ENCODE measurements around the gene ATP6V0E2. TPM values are rescaled to one million over a fixed set of nuclear protein-coding genes. Genes with fewer than 3 reads are reported as not detected.

The ATP6V0E2 gene
- total and polyA plus RNA-seq, 9 donors, result 10.0 to 19.6 (median 12.5) TPM

DNA sequence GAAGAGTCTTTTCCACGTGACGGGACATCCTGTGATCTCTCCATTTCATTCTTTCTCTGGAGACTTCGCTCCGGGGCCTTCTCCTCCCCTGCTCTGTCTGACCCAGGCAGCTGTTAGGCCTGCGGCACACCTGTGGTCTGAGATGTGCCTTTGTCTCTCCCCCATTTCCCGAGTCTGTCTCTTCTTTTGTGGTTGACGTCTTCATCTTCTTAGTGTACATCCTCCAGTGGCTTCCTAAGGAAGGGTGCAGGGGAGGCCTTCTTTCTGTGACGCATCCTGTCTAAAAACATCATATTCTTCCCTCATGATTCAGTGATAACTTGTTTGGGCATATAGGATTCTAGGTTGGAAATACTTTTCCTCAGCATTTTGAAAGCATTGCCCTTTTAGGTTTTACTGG lies 17.2 kb upstream of the ATP6V0E2 start:
- DNase-seq, result no peak
- Histone ChIP-seq H3K36me3 (no peaks in the 10 kb centered on the region), H3K4me1 (ENCODE audit: insufficient read depth) (peaks cover 3% of the 10 kb centered on the region), H3K27ac (no peak overlapping the region), H3K4me3 (no peak overlapping the region), H3K27me3 (no peaks in the 10 kb centered on the region), H3K9me3 (no peaks in the 10 kb centered on the region)
- TF ChIP-seq POLR2A (IDR thresholded peaks at IDR 0.05) (no peak), EP300 (IDR thresholded peaks at IDR 0.05) (no peak)
- TF ChIP-seq, protein P1, sequence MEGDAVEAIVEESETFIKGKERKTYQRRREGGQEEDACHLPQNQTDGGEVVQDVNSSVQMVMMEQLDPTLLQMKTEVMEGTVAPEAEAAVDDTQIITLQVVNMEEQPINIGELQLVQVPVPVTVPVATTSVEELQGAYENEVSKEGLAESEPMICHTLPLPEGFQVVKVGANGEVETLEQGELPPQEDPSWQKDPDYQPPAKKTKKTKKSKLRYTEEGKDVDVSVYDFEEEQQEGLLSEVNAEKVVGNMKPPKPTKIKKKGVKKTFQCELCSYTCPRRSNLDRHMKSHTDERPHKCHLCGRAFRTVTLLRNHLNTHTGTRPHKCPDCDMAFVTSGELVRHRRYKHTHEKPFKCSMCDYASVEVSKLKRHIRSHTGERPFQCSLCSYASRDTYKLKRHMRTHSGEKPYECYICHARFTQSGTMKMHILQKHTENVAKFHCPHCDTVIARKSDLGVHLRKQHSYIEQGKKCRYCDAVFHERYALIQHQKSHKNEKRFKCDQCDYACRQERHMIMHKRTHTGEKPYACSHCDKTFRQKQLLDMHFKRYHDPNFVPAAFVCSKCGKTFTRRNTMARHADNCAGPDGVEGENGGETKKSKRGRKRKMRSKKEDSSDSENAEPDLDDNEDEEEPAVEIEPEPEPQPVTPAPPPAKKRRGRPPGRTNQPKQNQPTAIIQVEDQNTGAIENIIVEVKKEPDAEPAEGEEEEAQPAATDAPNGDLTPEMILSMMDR (IDR thresholded peaks at IDR 0.05), result no peak
- intact Hi-C loops (cut with DNase I), result no loop called here
- WGBS, 3 donors, result 90 to 92% (median 91%) methylated on average over 8 of the region's 8 CpGs

DNA sequence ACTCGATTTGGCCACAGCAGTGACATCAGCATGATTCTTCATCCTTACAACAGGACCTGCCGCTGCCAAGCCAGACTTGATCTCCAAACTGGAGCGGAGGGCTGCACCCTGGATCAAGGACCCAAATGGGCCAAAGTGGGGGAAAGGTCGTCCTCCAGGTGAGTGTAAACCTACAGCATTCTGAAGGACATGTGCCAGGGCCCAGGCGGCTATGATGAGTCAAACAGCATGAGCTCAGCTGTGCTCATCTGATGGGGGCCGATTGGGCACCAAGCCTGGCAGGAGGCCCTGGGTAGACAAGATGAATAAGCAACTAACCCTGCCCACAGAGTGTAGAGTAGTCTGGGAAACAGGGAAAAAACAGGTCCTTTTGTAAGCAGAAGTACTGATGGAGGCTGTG lies 14.4 kb upstream of the ATP6V0E2 start:
- WGBS, 3 donors, result 76 to 90% (median 84%) methylated on average over 6 of the region's 6 CpGs
- intact Hi-C loops (cut with DNase I), result no loop called here
- H3K27ac ChIP-seq, result no peak overlapping the region
- H3K27me3 ChIP-seq, result no peaks in the 10 kb centered on the region
- no peaks in the 10 kb centered on the region for H3K9me3 ChIP-seq
- H3K4me1 ChIP-seq (ENCODE audit: insufficient read depth), result peaks cover 3% of the 10 kb centered on the region
- H3K4me3 ChIP-seq, result no peak overlapping the region
- no peaks in the 10 kb centered on the region for H3K36me3 ChIP-seq
- no peak for TF ChIP-seq EP300 (IDR thresholded peaks at IDR 0.05)
- TF ChIP-seq, protein P1 (IDR thresholded peaks at IDR 0.05), result no peak
- no peak for TF ChIP-seq POLR2A (IDR thresholded peaks at IDR 0.05)
- DNase-seq, result no peak

DNA sequence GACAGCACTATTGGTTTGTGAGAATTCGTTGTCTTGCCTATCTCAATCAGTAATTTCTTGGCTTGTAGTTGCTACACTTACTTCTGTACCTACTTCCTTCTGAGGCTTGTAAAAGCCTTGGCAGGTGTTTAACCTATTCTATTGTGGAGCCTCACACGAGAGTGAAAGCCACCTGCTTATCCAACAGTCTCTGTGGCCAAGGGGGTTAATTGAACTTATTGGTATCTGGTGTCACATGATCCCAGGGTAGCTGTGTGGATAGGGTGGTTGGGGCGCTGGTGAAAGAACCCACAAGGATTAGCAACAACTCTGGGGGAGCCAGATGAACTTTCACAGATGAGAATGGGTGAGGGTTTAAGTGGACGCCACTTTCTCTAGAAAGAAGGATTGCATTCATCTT lies 13.9 kb upstream of the ATP6V0E2 start:
- H3K36me3 ChIP-seq, result no peaks in the 10 kb centered on the region
- TF ChIP-seq POLR2A (IDR thresholded peaks at IDR 0.05) (no peak), EP300 (IDR thresholded peaks at IDR 0.05) (no peak)
- TF ChIP-seq, protein P1 (IDR thresholded peaks at IDR 0.05), result no peak
- no peak for DNase-seq
- no peaks in the 10 kb centered on the region for H3K27me3 ChIP-seq
- no peak overlapping the region for H3K27ac ChIP-seq
- no peaks in the 10 kb centered on the region for H3K9me3 ChIP-seq
- no peak overlapping the region for H3K4me3 ChIP-seq
- H3K4me1 ChIP-seq (ENCODE audit: insufficient read depth), result no peaks in the 10 kb centered on the region
- intact Hi-C loops (cut with DNase I), result no loop called here
- 87 to 90% (median 89%) methylated on average over 4 of the region's 4 CpGs for WGBS, 3 donors

DNA sequence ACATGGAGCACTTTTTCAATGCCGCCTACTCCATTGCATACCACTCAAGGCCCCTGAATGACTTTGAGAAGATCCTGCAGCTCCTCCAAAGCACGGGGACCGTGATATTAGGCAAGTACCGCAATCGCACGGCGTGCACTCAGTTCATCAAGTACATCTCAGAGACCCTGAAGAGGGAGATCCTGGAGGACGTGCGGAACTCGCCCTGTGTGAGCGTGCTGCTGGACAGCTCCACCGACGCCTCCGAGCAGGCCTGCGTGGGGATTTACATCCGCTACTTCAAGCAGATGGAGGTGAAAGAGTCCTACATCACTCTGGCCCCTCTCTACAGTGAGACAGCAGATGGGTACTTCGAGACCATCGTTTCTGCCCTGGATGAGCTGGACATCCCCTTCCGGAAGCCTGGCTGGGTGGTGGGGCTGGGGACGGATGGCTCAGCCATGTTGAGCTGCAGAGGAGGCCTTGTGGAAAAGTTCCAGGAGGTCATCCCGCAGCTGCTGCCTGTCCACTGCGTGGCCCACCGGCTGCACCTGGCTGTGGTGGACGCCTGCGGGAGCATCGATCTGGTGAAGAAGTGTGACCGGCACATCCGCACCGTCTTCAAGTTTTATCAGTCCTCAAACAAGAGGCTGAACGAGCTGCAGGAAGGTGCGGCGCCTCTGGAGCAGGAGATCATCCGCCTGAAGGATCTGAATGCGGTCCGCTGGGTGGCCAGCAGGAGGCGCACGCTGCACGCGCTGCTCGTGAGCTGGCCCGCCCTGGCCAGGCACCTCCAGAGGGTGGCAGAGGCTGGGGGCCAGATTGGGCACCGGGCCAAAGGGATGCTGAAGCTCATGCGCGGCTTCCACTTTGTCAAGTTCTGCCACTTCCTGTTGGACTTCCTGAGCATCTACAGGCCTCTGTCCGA lies 12.7 kb upstream of the ATP6V0E2 start:
- peak in 1 of 5 donors; percentile 18 for DNase-seq

More for the DNA sequence above, 12.7 kb upstream of the ATP6V0E2 start:
- intact Hi-C loops (cut with DNase I), result no loop called here
- TF ChIP-seq, protein P1 (IDR thresholded peaks at IDR 0.05), result no peak
- TF ChIP-seq POLR2A (IDR thresholded peaks at IDR 0.05) (no peak), EP300 (IDR thresholded peaks at IDR 0.05) (no peak)
- no peaks in the 10 kb centered on the region for H3K4me1 ChIP-seq (ENCODE audit: insufficient read depth)
- H3K27me3 ChIP-seq, result no peaks in the 10 kb centered on the region
- H3K36me3 ChIP-seq, result no peaks in the 10 kb centered on the region
- no peak overlapping the region for H3K4me3 ChIP-seq
- WGBS, 3 donors, result 80 to 82% (median 81%) methylated on average over 45 of the region's 45 CpGs
- H3K27ac ChIP-seq, result no peak overlapping the region
- H3K9me3 ChIP-seq, result no peaks in the 10 kb centered on the region

Data from ovary (tissue), 9 donors.